H9 (cell line): Measurements from ENCODE around the gene ZNF423. TPM values are rescaled to one million over a fixed set of nuclear protein-coding genes. Genes with fewer than 3 reads are reported as not detected.

Experiments used
- DNase-seq: peaks from one replicate; pipeline ENCODE4 v3.0.0-alpha.2; 2017
- H2AFZ ChIP-seq: one replicate; pipeline ENCODE4 v1.6.1; 2013; ENCODE audit warnings: mild to moderate bottlenecking, low read length, control low read depth, moderate library complexity
- H2AK5ac ChIP-seq: 2 replicates; pipeline ENCODE4 v1.6.1; 2013; ENCODE audit warnings: low read length, control low read depth, mixed read lengths; ENCODE audit not compliant: insufficient read length
- H2BK120ac ChIP-seq: one replicate; pipeline ENCODE4 v1.6.1; 2013; ENCODE audit warnings: low read depth, mild to moderate bottlenecking, low read length, control low read depth, inconsistent platforms; ENCODE audit not compliant: poor library complexity, severe bottlenecking
- H2BK12ac ChIP-seq: 2 replicates; pipeline ENCODE4 v1.6.1; 2013; ENCODE audit warnings: low read length, control low read depth, mixed read lengths, low read depth; ENCODE audit not compliant: insufficient read length
- H2BK15ac ChIP-seq: 2 replicates; pipeline ENCODE4 v1.6.1; 2013; ENCODE audit warnings: low read depth, low read length, control low read depth
- H2BK20ac ChIP-seq: one replicate; pipeline ENCODE4 v1.6.1; 2013; ENCODE audit warnings: low read depth, mild to moderate bottlenecking, low read length, control low read depth, inconsistent platforms; ENCODE audit not compliant: poor library complexity, severe bottlenecking
- H2BK5ac ChIP-seq: 2 replicates; pipeline ENCODE4 v1.6.1; 2013; ENCODE audit warnings: low read length, control low read depth, mixed read lengths; ENCODE audit not compliant: insufficient read length
- H3K14ac ChIP-seq: 2 replicates; pipeline ENCODE4 v1.6.1; 2013; ENCODE audit warnings: low read length, control low read depth; ENCODE audit not compliant: insufficient read depth
- H3K18ac ChIP-seq: 2 replicates; pipeline ENCODE4 v1.6.1; 2013; ENCODE audit warnings: low read depth, mild to moderate bottlenecking, mixed read lengths, low read length, control low read depth; ENCODE audit not compliant: insufficient read length
- H3K23ac ChIP-seq: 2 replicates; pipeline ENCODE4 v1.6.1; 2013; ENCODE audit warnings: low read length, control low read depth, mixed read lengths, low read depth; ENCODE audit not compliant: insufficient read length
- H3K23me2 ChIP-seq: 2 replicates; pipeline ENCODE4 v1.6.1; 2013; ENCODE audit warnings: low read depth, mild to moderate bottlenecking, mixed read lengths, low read length, control low read depth; ENCODE audit not compliant: insufficient read length, poor library complexity, severe bottlenecking
- H3K27ac ChIP-seq: 2 replicates; pipeline ENCODE4 v1.5.1; 2013; ENCODE audit warnings: low read length, control low read depth, mixed read lengths, low read depth; ENCODE audit not compliant: insufficient read length
- H3K27me3 ChIP-seq: 2 replicates; pipeline ENCODE4 v1.6.1; 2013; ENCODE audit warnings: low read length, control low read depth, inconsistent platforms; ENCODE audit not compliant: insufficient read depth
- H3K4ac ChIP-seq: 2 replicates; pipeline ENCODE4 v1.6.1; 2013; ENCODE audit warnings: low read depth, mild to moderate bottlenecking, control low read depth, inconsistent platforms, low read length, moderate library complexity
- H3K4me1 ChIP-seq: 2 replicates; pipeline ENCODE4 v1.6.1; 2013; ENCODE audit warnings: low read length, control low read depth, inconsistent platforms; ENCODE audit not compliant: insufficient read depth
- H3K4me2 ChIP-seq: 2 replicates; pipeline ENCODE4 v1.6.1; 2013; ENCODE audit warnings: low read length, control low read depth, mixed read lengths; ENCODE audit not compliant: insufficient read length, insufficient read depth
- H3K56ac ChIP-seq: 2 replicates; pipeline ENCODE4 v1.6.1; 2013; ENCODE audit warnings: low read depth, mild to moderate bottlenecking, mixed read lengths, low read length, control low read depth; ENCODE audit not compliant: insufficient read length
- H3K79me1 ChIP-seq: 2 replicates; pipeline ENCODE4 v1.6.1; 2013; ENCODE audit warnings: low read depth, mild to moderate bottlenecking, moderate library complexity, low read length, control low read depth, inconsistent platforms; ENCODE audit not compliant: insufficient read depth, poor library complexity, severe bottlenecking
- H3K79me2 ChIP-seq: 2 replicates; pipeline ENCODE4 v1.6.1; 2013; ENCODE audit warnings: low read length, control low read depth, inconsistent platforms; ENCODE audit not compliant: insufficient read depth
- H3K9ac ChIP-seq: 2 replicates; pipeline ENCODE4 v1.6.1; 2013; ENCODE audit warnings: low read length, control low read depth, mixed read lengths; ENCODE audit not compliant: insufficient read length; ENCODE audit errors: extremely low read depth
- H3K9me3 ChIP-seq: one replicate; pipeline ENCODE4 v1.6.1; 2013; ENCODE audit warnings: low read depth, low read length, inconsistent platforms; ENCODE audit not compliant: control insufficient read depth
- H3T11ph ChIP-seq: one replicate; pipeline ENCODE4 v1.6.1; 2013; ENCODE audit warnings: mild to moderate bottlenecking, low read length, control low read depth, inconsistent platforms
- H4K20me1 ChIP-seq: one replicate; pipeline ENCODE4 v1.6.1; 2013; ENCODE audit not compliant: control insufficient read depth, insufficient read length, insufficient read depth
- H4K5ac ChIP-seq: 2 replicates; pipeline ENCODE4 v1.6.1; 2013; ENCODE audit warnings: low read depth, mild to moderate bottlenecking, mixed read lengths, low read length, control low read depth; ENCODE audit not compliant: insufficient read length
- H4K8ac ChIP-seq: replicated peaks from 2 replicates; pipeline ENCODE4 v1.6.1; 2013; ENCODE audit warnings: low read length, control low read depth, mixed read lengths, low read depth; ENCODE audit not compliant: insufficient read length
- H4K91ac ChIP-seq: 2 replicates; pipeline ENCODE4 v1.6.1; 2013; ENCODE audit warnings: low read depth, mild to moderate bottlenecking, moderate library complexity, mixed read lengths, low read length, control low read depth; ENCODE audit not compliant: insufficient read length
- H3K27ac Mint-ChIP-seq, 3 experiments: 2 replicates in 2 of 3; 3 replicates in 1 of 3; pipeline ENCODE4 v1.8.0; 2020 to 2021; ENCODE audit warnings: mixed read lengths in 3 of 3, mild to moderate bottlenecking in 1 of 3, moderate library complexity in 1 of 3
- H3K27me3 Mint-ChIP-seq: 2 replicates; pipeline ENCODE4 v1.8.0; 2021; ENCODE audit warnings: low read depth, mild to moderate bottlenecking, moderate library complexity, mixed read lengths
- H3K36me3 Mint-ChIP-seq, 3 experiments: 2 replicates in 2 of 3; 3 replicates in 1 of 3; pipeline ENCODE4 v1.8.0; 2020 to 2021; ENCODE audit warnings: low read depth in 3 of 3, mixed read lengths in 3 of 3; ENCODE audit not compliant: insufficient read depth in 1 of 3
- H3K4me1 Mint-ChIP-seq, 2 experiments: 2 replicates each; pipeline ENCODE4 v1.8.0; 2020; ENCODE audit warnings: mixed read lengths in 2 of 2
- H3K4me3 Mint-ChIP-seq, 2 experiments: 2 replicates in 1 of 2; 3 replicates in 1 of 2; pipeline ENCODE4 v1.8.0; 2020 to 2021; ENCODE audit warnings: mild to moderate bottlenecking in 2 of 2, mixed read lengths in 2 of 2, moderate library complexity in 1 of 2
- H3K9me3 Mint-ChIP-seq, 2 experiments: 2 replicates in 1 of 2; 3 replicates in 1 of 2; pipeline ENCODE4 v1.8.0; 2020; ENCODE audit warnings: mild to moderate bottlenecking in 2 of 2, mixed read lengths in 2 of 2, moderate library complexity in 1 of 2
- WGBS: extraction: QIAGEN DNeasy Blood & Tissue Kit; methylation state at CpG from one replicate; pipeline ENCODE4 v1.1.7; 2013; ENCODE audit warnings: missing lambda C conversion rate, low lambda C conversion rate, mixed read lengths; ENCODE audit not compliant: insufficient read length; ENCODE audit errors: extremely low coverage; 5-methylcytosine and 5-hydroxymethylcytosine counted together
- total RNA-seq: library from RNA; stranded (reverse); gene quantifications from 2 replicates; pipeline ENCODE4 v1.2.1, GENCODE V29; 2021
- TF ChIP-seq, protein P1 (sequence below): fragments of 200-600 bp; sonication (generic); conservative IDR thresholded peaks from 3 replicates; pipeline ENCODE4 v1.8.0; 2021; ENCODE audit warnings: antibody characterized with exemption, mild to moderate bottlenecking

ZNF423 gene
- total RNA-seq, 1 experiment from 2014 or later: 51.5 TPM

DNA sequence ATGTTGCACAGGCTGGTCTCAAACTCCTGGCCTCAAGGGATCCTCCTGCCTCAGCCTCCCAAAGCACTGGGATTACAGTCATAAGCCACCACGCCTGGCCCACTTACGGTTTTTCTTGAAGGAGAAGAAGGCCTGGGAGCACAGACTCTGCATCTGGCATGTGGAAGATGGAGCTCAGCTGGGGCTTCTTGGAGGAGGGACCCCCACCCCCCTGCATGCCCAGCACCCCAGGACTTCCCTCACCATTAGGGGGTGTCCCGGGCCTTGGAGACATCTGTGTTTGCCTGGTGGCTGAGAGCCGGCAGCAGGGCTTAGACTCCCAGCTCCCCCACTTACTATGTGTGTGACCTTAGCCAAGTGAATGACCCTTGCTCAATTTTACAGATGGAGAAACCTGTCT is 204.7 kb downstream of the ZNF423 start:
- Mint-ChIP-seq H3K36me3 (peaks cover 20 to 30% (median 22%) of the 10 kb centered on the region in 3 experiments), H3K27me3 (peaks cover 2% of the 10 kb centered on the region; the same call in 1 of the 2 replicates), H3K9me3 (peaks cover 20 to 23% of the 10 kb centered on the region in 2 experiments), H3K27ac (no peak overlapping the region), H3K4me1 (peaks cover 4 to 19% of the 10 kb centered on the region in 2 experiments), H3K4me3 (no peak overlapping the region)
- Histone ChIP-seq H3K14ac (no peak overlapping the region), H3K4me2 (no peak overlapping the region), H2BK15ac (no peak overlapping the region), H3K79me2 (no peaks in the 10 kb centered on the region), H2BK5ac (no peak overlapping the region), H3K79me1 (no peaks in the 10 kb centered on the region), H2BK20ac (no peak overlapping the region), H2AFZ (no peak overlapping the region), H3K18ac (no peak overlapping the region), H4K91ac (no peak overlapping the region), H3K4me1 (no peaks in the 10 kb centered on the region), H3K9ac (no peak overlapping the region), H3K9me3 (peaks cover 4% of the 10 kb centered on the region), H3K27ac (no peak overlapping the region), H3K23me2 (no peaks in the 10 kb centered on the region), H3K27me3 (no peaks in the 10 kb centered on the region), H2BK12ac (no peak overlapping the region), H3K4ac (no peak overlapping the region), H3T11ph (no peak overlapping the region), H3K23ac (no peak overlapping the region), H4K8ac (no peak overlapping the region), H4K5ac (no peak overlapping the region), H3K56ac (no peak overlapping the region), H2BK120ac (no peak overlapping the region), H2AK5ac (no peak overlapping the region), H4K20me1 (no peaks in the 10 kb centered on the region)
- DNase-seq: no peak
- WGBS: no CpG with 5 or more reads among the region's 4 CpGs
- TF ChIP-seq, protein P1, sequence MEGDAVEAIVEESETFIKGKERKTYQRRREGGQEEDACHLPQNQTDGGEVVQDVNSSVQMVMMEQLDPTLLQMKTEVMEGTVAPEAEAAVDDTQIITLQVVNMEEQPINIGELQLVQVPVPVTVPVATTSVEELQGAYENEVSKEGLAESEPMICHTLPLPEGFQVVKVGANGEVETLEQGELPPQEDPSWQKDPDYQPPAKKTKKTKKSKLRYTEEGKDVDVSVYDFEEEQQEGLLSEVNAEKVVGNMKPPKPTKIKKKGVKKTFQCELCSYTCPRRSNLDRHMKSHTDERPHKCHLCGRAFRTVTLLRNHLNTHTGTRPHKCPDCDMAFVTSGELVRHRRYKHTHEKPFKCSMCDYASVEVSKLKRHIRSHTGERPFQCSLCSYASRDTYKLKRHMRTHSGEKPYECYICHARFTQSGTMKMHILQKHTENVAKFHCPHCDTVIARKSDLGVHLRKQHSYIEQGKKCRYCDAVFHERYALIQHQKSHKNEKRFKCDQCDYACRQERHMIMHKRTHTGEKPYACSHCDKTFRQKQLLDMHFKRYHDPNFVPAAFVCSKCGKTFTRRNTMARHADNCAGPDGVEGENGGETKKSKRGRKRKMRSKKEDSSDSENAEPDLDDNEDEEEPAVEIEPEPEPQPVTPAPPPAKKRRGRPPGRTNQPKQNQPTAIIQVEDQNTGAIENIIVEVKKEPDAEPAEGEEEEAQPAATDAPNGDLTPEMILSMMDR: no peak
